Endometrial microvascular endothelial cells (primary cell): ENCODE data around the gene CRIM1. TPM values are rescaled to one million over a fixed set of nuclear protein-coding genes. Genes with fewer than 3 reads are reported as not detected.

Experiments used
- total RNA-seq: library from RNA; depleted of rRNA; stranded (reverse); fragments of >200 nt; gene quantifications from one replicate; pipeline ENCODE4 v1.2.3, GENCODE V29; 2015; ENCODE audit errors: inconsistent ontology term

CRIM1 gene
- total RNA-seq, 1 donor from 2014 or later, result 906 TPM

Other genes with a start within 250 kb of the CRIM1 start
- 120 TPM for gene FEZ2, start 242.4 kb downstream of the CRIM1 start, total RNA-seq